Uterus (tissue), 4 donors: Measurements from ENCODE around the gene WFS1. TPM values are rescaled to one million over a fixed set of nuclear protein-coding genes. Genes with fewer than 3 reads are reported as not detected.

ENCODE experiments used
- DNase-seq, 2 donors: peaks; one replicate each; pipeline ENCODE4 v3.0.0-alpha.2; 2019 to 2020
- H3K27ac ChIP-seq, 2 donors: fragments of 200-600 bp; sonication (generic); 1 replicate in 1 of 2; 2 replicates in 1 of 2; pipeline ENCODE4 v1.5.1; 2016 to 2018
- H3K27me3 ChIP-seq, 2 donors: fragments of 200-600 bp; sonication (generic); one replicate each; pipeline ENCODE4 v1.5.1; 2018 to 2019; ENCODE audit warnings: control low read depth in 1 of 2
- H3K36me3 ChIP-seq, 2 donors: fragments of 200-600 bp; sonication (generic); one replicate each; pipeline ENCODE4 v1.5.1; 2019; ENCODE audit warnings: control low read depth in 1 of 2
- H3K4me1 ChIP-seq, 2 donors: fragments of 200-600 bp; sonication (generic); one replicate each; pipeline ENCODE4 v1.5.1; 2018 to 2019; ENCODE audit warnings: control low read depth in 1 of 2
- H3K4me3 ChIP-seq, 2 donors: fragments of 200-600 bp; sonication (generic); 1 replicate in 1 of 2; 2 replicates in 1 of 2; pipeline ENCODE4 v1.5.1; 2018 to 2019; ENCODE audit warnings: mild to moderate bottlenecking in 1 of 2
- H3K9me3 ChIP-seq, 2 donors: fragments of 200-600 bp; sonication (generic); one replicate each; pipeline ENCODE4 v1.5.1; 2019; ENCODE audit warnings: control low read depth in 1 of 2
- CTCF ChIP-seq, 4 experiments: fragments of 200-600 bp in 2 of 4; fragments of 450-650 bp in 2 of 4; sonication (generic) in 2 of 4; IDR thresholded peaks; one replicate each; pipeline ENCODE4 v1.5.1; 2016 to 2019; ENCODE audit warnings: antibody characterized with exemption in 4 of 4, mild to moderate bottlenecking in 2 of 4, moderate library complexity in 1 of 4
- POLR2A ChIP-seq, 2 donors: fragments of 450-650 bp; IDR thresholded peaks; one replicate each; pipeline ENCODE4 v1.6.1; 2016; ENCODE audit warnings: antibody characterized with exemption in 2 of 2, mild to moderate bottlenecking in 1 of 2, moderate library complexity in 1 of 2
- intact Hi-C: fragments of 100-400 bp; cut with DNase I; formaldehyde crosslinking; loops from one replicate; pipeline ENCODE4 v1.15.1; 2023; ENCODE audit warnings: low total_unique reads
- total RNA-seq, 4 donors: library from RNA; depleted of rRNA in 3 of 4; stranded (reverse); fragments of >200 nt in 3 of 4; gene quantifications; one replicate each; pipeline versions ENCODE4 v1.1.0 to v1.2.4, GENCODE V29; 2014 to 2023
- donor health status: DM: yes; HTN: yes; CAD: no.

The WFS1 gene
- total RNA-seq, 4 donors from 2014 or later, result 27.5 to 118 (median 51.9) TPM

- TF ChIP-seq POLR2A (IDR thresholded peaks at IDR 0.05) (no peak), CTCF (IDR thresholded peaks at IDR 0.05) (no peak)
- Histone ChIP-seq H3K4me1 (no peaks in the 10 kb centered on the region), H3K9me3 (no peaks in the 10 kb centered on the region), H3K27ac (no peak overlapping the region), H3K36me3 (no peaks in the 10 kb centered on the region), H3K4me3 (no peak overlapping the region), H3K27me3 (no peaks in the 10 kb centered on the region)
- DNase-seq, result no peak
- intact Hi-C loops, result no loop called here
These were observed 33.6 kb upstream of the WFS1 start for GRCh38 chr4:6235901-6236640.

GRCh38 chr4:6236816-6237390, 32.7 kb upstream of the WFS1 start:
- no peak overlapping the region for H3K4me3 ChIP-seq
- no peak for TF ChIP-seq CTCF (IDR thresholded peaks at IDR 0.05)
- TF ChIP-seq POLR2A (IDR thresholded peaks at IDR 0.05), result no peak
- H3K27me3 ChIP-seq, result no peaks in the 10 kb centered on the region
- H3K4me1 ChIP-seq, result no peaks in the 10 kb centered on the region
- no peaks in the 10 kb centered on the region for H3K9me3 ChIP-seq
- intact Hi-C loops, result no loop called here
- H3K27ac ChIP-seq, result no peak overlapping the region
- H3K36me3 ChIP-seq, result no peaks in the 10 kb centered on the region
- no peak for DNase-seq

- Histone ChIP-seq H3K27me3 (no peaks in the 10 kb centered on the region), H3K4me3 (no peak overlapping the region), H3K4me1 (no peaks in the 10 kb centered on the region), H3K36me3 (no peaks in the 10 kb centered on the region), H3K9me3 (no peaks in the 10 kb centered on the region), H3K27ac (no peak overlapping the region)
- DNase-seq, result no peak
- intact Hi-C loops, result no loop called here
- TF ChIP-seq CTCF (IDR thresholded peaks at IDR 0.05) (no peak), POLR2A (IDR thresholded peaks at IDR 0.05) (no peak)
These were observed 30.2 kb upstream of the WFS1 start for GRCh38 chr4:6239486-6239885.

GRCh38 chr4:6239968-6240367, 29.7 kb upstream of the WFS1 start:
- H3K27me3 ChIP-seq, result no peaks in the 10 kb centered on the region
- no peak overlapping the region for H3K4me3 ChIP-seq
- no peak for DNase-seq
- H3K36me3 ChIP-seq, result no peaks in the 10 kb centered on the region
- no peaks in the 10 kb centered on the region for H3K9me3 ChIP-seq
- H3K27ac ChIP-seq, result no peak overlapping the region
- intact Hi-C loops, result no loop called here
- TF ChIP-seq POLR2A (IDR thresholded peaks at IDR 0.05) (no peak), CTCF (IDR thresholded peaks at IDR 0.05) (no peak)
- H3K4me1 ChIP-seq, result no peaks in the 10 kb centered on the region

- no peaks in the 10 kb centered on the region for H3K27me3 ChIP-seq
- intact Hi-C loops, result no loop called here
- DNase-seq, result no peak
- no peak overlapping the region for H3K4me3 ChIP-seq
- H3K27ac ChIP-seq, result no peak overlapping the region
- H3K9me3 ChIP-seq, result no peaks in the 10 kb centered on the region
- TF ChIP-seq CTCF (IDR thresholded peaks at IDR 0.05) (no peak), POLR2A (IDR thresholded peaks at IDR 0.05) (no peak)
- H3K4me1 ChIP-seq, result no peaks in the 10 kb centered on the region
- no peaks in the 10 kb centered on the region for H3K36me3 ChIP-seq
These were observed 28.4 kb upstream of the WFS1 start for GRCh38 chr4:6241062-6241845.
